ENCODE measurements around the gene NTRK2. TPM values are rescaled to one million over a fixed set of nuclear protein-coding genes. Genes with fewer than 3 reads are reported as not detected.

Gene NTRK2
- total RNA-seq, 3 donors from 2014 or later: 1.7 to 3.5 (median 2.5) TPM

DNA sequence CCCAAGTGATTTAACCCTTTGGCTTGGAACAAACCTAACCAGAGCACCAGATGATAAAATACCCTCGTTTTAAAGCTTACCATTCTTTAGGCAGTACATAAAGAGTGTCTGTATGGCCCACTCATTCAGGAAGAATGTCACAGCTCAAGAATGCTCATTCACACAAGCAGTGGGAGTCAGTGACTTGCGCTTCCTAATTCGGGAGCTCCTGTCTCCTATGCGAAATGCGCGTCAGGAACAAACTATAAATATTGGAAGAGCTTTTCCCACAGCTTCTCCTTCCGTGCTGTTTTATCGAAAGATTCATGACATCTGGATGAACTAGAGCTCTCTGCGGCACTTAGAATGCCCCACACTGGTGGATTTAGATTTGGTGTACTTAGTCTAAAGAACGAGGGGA lies 66.6 kb downstream of the NTRK2 start:
- Histone ChIP-seq H3K4me3 (no peak overlapping the region), H3K4me1 (ENCODE audit: low read depth) (no peaks in the 10 kb centered on the region), H3K9me3 (no peaks in the 10 kb centered on the region), H3K36me3 (ENCODE audit: low read depth) (no peaks in the 10 kb centered on the region)
- intact Hi-C loops (cut with DNase I, micrococcal nuclease): no loop called here
- TF ChIP-seq, protein P1, sequence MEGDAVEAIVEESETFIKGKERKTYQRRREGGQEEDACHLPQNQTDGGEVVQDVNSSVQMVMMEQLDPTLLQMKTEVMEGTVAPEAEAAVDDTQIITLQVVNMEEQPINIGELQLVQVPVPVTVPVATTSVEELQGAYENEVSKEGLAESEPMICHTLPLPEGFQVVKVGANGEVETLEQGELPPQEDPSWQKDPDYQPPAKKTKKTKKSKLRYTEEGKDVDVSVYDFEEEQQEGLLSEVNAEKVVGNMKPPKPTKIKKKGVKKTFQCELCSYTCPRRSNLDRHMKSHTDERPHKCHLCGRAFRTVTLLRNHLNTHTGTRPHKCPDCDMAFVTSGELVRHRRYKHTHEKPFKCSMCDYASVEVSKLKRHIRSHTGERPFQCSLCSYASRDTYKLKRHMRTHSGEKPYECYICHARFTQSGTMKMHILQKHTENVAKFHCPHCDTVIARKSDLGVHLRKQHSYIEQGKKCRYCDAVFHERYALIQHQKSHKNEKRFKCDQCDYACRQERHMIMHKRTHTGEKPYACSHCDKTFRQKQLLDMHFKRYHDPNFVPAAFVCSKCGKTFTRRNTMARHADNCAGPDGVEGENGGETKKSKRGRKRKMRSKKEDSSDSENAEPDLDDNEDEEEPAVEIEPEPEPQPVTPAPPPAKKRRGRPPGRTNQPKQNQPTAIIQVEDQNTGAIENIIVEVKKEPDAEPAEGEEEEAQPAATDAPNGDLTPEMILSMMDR (IDR thresholded peaks at IDR 0.05): no peak
- ATAC-seq: no peak
- DNase-seq: no peak

DNA sequence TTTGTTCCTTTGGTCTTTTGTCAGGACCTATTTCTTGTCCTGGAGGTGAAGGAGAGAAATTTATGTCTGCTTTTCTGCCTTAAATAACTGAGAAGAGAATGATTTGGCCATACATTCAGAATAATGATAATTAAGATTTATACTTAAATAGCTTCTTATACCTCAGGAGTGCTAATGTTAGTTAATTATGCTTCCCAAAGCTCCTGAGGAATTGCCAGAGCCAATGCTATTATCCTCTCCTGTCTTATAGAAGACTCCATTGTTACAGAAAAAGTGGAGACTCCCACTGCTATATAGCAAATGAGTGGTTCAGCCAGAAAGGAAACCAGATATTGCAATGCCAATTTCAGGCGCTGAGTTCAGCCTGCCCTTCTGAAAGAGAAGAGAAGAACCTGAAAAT lies 67.0 kb downstream of the NTRK2 start:
- intact Hi-C loops (cut with DNase I, micrococcal nuclease): no loop called here
- TF ChIP-seq, protein P1 (IDR thresholded peaks at IDR 0.05): no peak

DNA sequence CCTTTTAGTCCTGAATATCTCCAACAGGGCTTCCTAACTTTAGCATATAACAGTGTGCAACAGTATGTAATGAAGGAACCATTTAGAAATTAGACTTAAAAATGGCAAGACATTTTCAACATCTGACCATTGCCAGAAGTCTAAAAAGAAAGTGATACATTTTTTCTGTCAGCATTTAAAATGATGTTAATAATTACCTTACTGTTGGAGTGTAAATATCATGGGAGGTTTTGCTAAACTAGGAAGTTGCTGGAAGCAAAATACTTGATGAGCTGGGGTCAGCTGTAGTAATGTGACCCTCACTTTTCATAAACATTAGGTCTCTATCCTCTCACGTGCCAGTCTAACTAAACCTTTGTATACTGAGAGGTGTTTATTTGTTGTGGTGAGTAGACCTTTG lies 68.8 kb downstream of the NTRK2 start:
- intact Hi-C loops (cut with DNase I, micrococcal nuclease): no loop called here
- Histone ChIP-seq H3K4me3 (no peak overlapping the region), H3K9me3 (no peaks in the 10 kb centered on the region), H3K36me3 (ENCODE audit: low read depth) (no peaks in the 10 kb centered on the region), H3K4me1 (ENCODE audit: low read depth) (no peaks in the 10 kb centered on the region)
- TF ChIP-seq, protein P1 (IDR thresholded peaks at IDR 0.05): no peak
- no peak for ATAC-seq
- DNase-seq: no peak

More for the DNA sequence above, 67.0 kb downstream of the NTRK2 start:
- H3K9me3 ChIP-seq: no peaks in the 10 kb centered on the region
- H3K36me3 ChIP-seq (ENCODE audit: low read depth): no peaks in the 10 kb centered on the region
- H3K4me3 ChIP-seq: no peak overlapping the region
- H3K4me1 ChIP-seq (ENCODE audit: low read depth): no peaks in the 10 kb centered on the region
- ATAC-seq (no peak), DNase-seq (no peak)

DNA sequence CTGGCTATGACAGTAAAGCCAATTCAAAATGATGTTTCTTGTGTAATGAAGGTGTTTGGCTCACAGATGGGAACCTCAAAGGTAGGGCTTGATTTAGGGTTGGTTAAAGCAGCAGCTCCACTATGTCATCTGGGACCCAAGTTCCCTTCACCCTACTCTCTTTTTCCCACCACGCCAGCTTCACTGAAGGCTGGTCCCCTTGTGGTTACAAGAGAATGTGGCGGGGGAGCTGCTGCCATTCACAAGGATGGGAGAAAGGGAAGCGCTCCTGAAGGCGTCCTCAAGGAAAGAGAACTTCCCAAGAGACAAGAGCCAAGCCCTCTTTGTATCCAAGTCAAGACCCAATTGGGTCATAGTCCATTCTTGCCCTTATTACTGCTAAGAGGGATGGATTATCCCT lies 72.7 kb downstream of the NTRK2 start:
- Histone ChIP-seq H3K4me3 (no peak overlapping the region), H3K9me3 (no peaks in the 10 kb centered on the region), H3K4me1 (ENCODE audit: low read depth) (no peaks in the 10 kb centered on the region), H3K36me3 (ENCODE audit: low read depth) (no peaks in the 10 kb centered on the region)
- ATAC-seq (no peak), DNase-seq (no peak)
- TF ChIP-seq, protein P1 (IDR thresholded peaks at IDR 0.05): no peak
- intact Hi-C loops (cut with DNase I, micrococcal nuclease): no loop called here

DNA sequence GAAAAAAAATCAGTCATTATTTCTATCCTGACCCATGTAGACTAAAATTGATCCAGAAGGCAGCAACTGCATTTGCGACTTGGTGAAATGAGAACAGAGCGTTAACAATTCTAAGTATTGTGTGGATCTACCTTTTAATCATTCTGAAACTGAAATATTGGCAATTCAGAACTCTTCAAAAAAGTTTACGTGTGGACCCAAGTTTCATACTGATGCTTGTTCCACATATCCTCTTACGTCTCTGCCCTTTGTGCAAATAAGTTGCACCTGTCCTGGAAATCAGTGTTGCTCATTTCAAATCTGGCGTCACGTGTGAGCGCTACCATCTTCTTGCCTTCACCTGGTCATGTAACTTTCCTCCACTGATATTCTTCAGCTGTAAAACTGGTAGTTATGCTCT lies 74.7 kb downstream of the NTRK2 start:
- ATAC-seq (no peak), DNase-seq (no peak)
- no peaks in the 10 kb centered on the region for H3K9me3 ChIP-seq
- TF ChIP-seq, protein P1 (IDR thresholded peaks at IDR 0.05): no peak
- no peaks in the 10 kb centered on the region for H3K36me3 ChIP-seq (ENCODE audit: low read depth)
- intact Hi-C loops (cut with DNase I, micrococcal nuclease): no loop called here
- no peaks in the 10 kb centered on the region for H3K4me1 ChIP-seq (ENCODE audit: low read depth)
- H3K4me3 ChIP-seq: no peak overlapping the region

DNA sequence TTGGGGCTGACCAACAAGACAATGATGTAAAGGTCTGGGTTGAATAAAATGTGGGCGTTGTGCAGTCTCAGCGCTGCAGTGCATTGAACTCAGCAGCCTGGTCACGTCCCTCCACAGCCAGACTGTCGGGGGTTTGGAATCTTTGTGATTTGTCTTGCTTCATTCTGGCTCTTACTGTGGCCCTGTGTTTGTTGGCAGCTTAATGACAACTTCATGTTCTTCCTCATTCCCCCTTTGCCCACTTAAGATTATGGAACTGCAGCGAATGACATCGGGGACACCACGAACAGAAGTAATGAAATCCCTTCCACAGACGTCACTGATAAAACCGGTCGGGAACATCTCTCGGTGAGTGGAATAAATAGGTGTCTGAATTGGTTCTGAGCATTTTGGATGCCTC lies 75.2 kb downstream of the NTRK2 start:
- Histone ChIP-seq H3K4me3 (no peak overlapping the region), H3K4me1 (ENCODE audit: low read depth) (no peaks in the 10 kb centered on the region), H3K36me3 (ENCODE audit: low read depth) (no peaks in the 10 kb centered on the region), H3K9me3 (no peaks in the 10 kb centered on the region)
- intact Hi-C loops (cut with DNase I, micrococcal nuclease): no loop called here
- no peak for DNase-seq
- TF ChIP-seq, protein P1 (IDR thresholded peaks at IDR 0.05): no peak
- ATAC-seq: no peak

All from mucosa of descending colon (tissue), 3 donors.